ENCODE data around the gene WDR88.

DNA sequence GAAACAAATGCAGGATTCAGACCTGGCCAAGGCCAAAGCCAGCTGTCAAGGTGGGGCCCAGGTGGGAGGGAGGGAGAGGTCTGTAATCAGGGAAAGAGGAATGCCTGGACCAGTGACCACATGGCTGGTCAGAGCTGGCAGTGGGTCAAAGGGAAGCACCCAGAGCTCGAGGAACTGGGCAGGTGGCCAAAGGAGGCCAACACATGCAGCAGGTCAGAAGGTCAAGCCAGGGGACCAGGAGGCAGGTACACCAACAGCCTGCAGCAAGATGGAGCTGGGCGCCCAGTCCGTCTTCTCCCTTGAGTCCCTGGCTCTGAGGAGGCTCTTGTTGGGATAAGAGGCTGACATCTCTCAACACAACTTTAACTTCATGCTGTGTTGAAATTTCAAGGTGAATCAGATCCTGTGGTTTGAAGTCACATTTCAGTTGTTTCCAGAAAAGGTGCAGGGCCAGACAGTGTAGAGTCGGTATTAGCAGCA is 33.8 kb upstream of the WDR88 start:
- TF ChIP-seq, protein P1, sequence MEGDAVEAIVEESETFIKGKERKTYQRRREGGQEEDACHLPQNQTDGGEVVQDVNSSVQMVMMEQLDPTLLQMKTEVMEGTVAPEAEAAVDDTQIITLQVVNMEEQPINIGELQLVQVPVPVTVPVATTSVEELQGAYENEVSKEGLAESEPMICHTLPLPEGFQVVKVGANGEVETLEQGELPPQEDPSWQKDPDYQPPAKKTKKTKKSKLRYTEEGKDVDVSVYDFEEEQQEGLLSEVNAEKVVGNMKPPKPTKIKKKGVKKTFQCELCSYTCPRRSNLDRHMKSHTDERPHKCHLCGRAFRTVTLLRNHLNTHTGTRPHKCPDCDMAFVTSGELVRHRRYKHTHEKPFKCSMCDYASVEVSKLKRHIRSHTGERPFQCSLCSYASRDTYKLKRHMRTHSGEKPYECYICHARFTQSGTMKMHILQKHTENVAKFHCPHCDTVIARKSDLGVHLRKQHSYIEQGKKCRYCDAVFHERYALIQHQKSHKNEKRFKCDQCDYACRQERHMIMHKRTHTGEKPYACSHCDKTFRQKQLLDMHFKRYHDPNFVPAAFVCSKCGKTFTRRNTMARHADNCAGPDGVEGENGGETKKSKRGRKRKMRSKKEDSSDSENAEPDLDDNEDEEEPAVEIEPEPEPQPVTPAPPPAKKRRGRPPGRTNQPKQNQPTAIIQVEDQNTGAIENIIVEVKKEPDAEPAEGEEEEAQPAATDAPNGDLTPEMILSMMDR (IDR thresholded peaks at IDR 0.05): no peak
- TF ChIP-seq ZFX (IDR thresholded peaks at IDR 0.05; ENCODE audit: borderline replicate concordance): no peak

Data from 22Rv1 (cell line).